Ovary (tissue), 9 donors: ENCODE measurements around the gene IDH2. TPM values are rescaled to one million over a fixed set of nuclear protein-coding genes. Genes with fewer than 3 reads are reported as not detected.

Experiments used
- DNase-seq, 5 donors: peaks; one replicate each; pipeline ENCODE4 v3.0.0-alpha.2; 2019 to 2020
- H3K27ac ChIP-seq, 2 donors: fragments of 200-600 bp; one replicate each; pipeline versions ENCODE4 v1.5.1 to v1.8.0; 2019 to 2022
- H3K27me3 ChIP-seq: fragments of 200-600 bp; one replicate; pipeline ENCODE4 v1.8.0; 2022
- H3K36me3 ChIP-seq: fragments of 200-600 bp; sonication (generic); one replicate; pipeline ENCODE4 v1.5.1; 2019
- H3K4me1 ChIP-seq: one replicate; pipeline ENCODE4 v1.8.1; 2013; ENCODE audit warnings: mild to moderate bottlenecking, moderate library complexity; ENCODE audit not compliant: insufficient read depth
- H3K4me3 ChIP-seq: fragments of 200-600 bp; sonication (generic); one replicate; pipeline ENCODE4 v1.5.1; 2017
- H3K9me3 ChIP-seq, 2 donors: fragments of 200-600 bp in 1 of 2; sonication (generic) in 1 of 2; one replicate each; pipeline versions ENCODE4 v1.5.1 to v1.8.1; 2013 to 2019; ENCODE audit warnings: mild to moderate bottlenecking in 1 of 2, moderate library complexity in 1 of 2
- CTCF ChIP-seq, 3 donors: fragments of 450-650 bp in 2 of 3; fragments of 200-600 bp in 1 of 3; IDR thresholded peaks; one replicate each; pipeline versions ENCODE4 v1.5.1 to v1.8.0; 2016 to 2022; ENCODE audit warnings: antibody characterized with exemption in 3 of 3, mild to moderate bottlenecking in 1 of 3
- EP300 ChIP-seq: sonication (generic); formaldehyde crosslinking; IDR thresholded peaks from one replicate; pipeline ENCODE4 v1.6.1; 2017; ENCODE audit warnings: antibody characterized with exemption
- POLR2A ChIP-seq: fragments of 450-650 bp; IDR thresholded peaks from one replicate; pipeline ENCODE4 v1.6.1; 2017; ENCODE audit warnings: antibody characterized with exemption, mild to moderate bottlenecking, moderate library complexity
- WGBS, 3 donors: extraction: QIAGEN DNeasy Blood & Tissue Kit in 1 of 3; methylation state at CpG; one replicate each; pipeline versions ENCODE4 v1.1.5 to v1.1.7; 2013 to 2017; 5-methylcytosine and 5-hydroxymethylcytosine counted together
- intact Hi-C, 4 donors: fragments of 100-400 bp; cut with DNase I; formaldehyde crosslinking; loops; one replicate each; pipeline versions ENCODE4 v1.11.0 to v1.15.1; 2022 to 2023
- polyA plus RNA-seq, 2 donors: library from polyadenylated mRNA; stranded (reverse); fragments of 200-250 nt in 1 of 2; fragments of 350-450 nt in 1 of 2; fragmentation: Illumina TruSeq in 1 of 2; extraction: RNeasy Lipid Tissue Mini Kit (QIAGEN cat#74804) in 1 of 2; gene quantifications; one replicate each; pipeline ENCODE4 v1.2.3, GENCODE V29; 2013 to 2014
- total RNA-seq, 7 donors: library from RNA; depleted of rRNA in 2 of 7; stranded (reverse); fragments of >200 nt in 2 of 7; fragmentation: NEBNext Ultra II Directional in 3 of 7; extraction: Animal tissue kit (Norgen Biotek cat#: 25700) in 3 of 7; gene quantifications; one replicate each; pipeline versions ENCODE4 v1.1.0 to v1.2.4, GENCODE V29; 2016 to 2023
- donor health status: DM: no; HTN: no; CAD: no; lungs with moderate emphysema.
- donor health status: DM: no; HTN: no; CAD: no.
- donor health status: Bipolar disorder and iron deficiency.
- donor health status: DM: yes; HTN: yes; CAD: no.
- donor health status: DM: no; HTN: no; CAD: no.
- donor health status: DM: yes; HTN: yes; CAD: no.

Gene IDH2
- total and polyA plus RNA-seq, 9 donors, result 13.7 to 44.6 (median 25.4) TPM

- intact Hi-C loops, result no loop called here
- Histone ChIP-seq H3K4me3 (no peak overlapping the region), H3K9me3 (no peaks in the 10 kb centered on the region), H3K27ac (no peak overlapping the region), H3K36me3 (no peaks in the 10 kb centered on the region), H3K4me1 (peaks cover 22% of the 10 kb centered on the region), H3K27me3 (no peaks in the 10 kb centered on the region)
- no peak for TF ChIP-seq POLR2A
- no peak for TF ChIP-seq EP300
- no peak for TF ChIP-seq CTCF (IDR thresholded peaks at IDR 0.05)
- 72 to 78% (median 76%) methylated on average over 14 of the region's 14 CpGs for WGBS, 3 donors
- DNase-seq, result no peak
Observed at GRCh38 chr15:90037961-90038631, 64.2 kb downstream of the IDH2 start.

GRCh38 chr15:90037511-90037860 lies 64.8 kb downstream of the IDH2 start:
- Histone ChIP-seq H3K36me3 (no peaks in the 10 kb centered on the region), H3K9me3 (no peaks in the 10 kb centered on the region), H3K4me3 (no peak overlapping the region), H3K27ac (no peak overlapping the region), H3K4me1 (peaks cover 22% of the 10 kb centered on the region), H3K27me3 (no peaks in the 10 kb centered on the region)
- WGBS, 3 donors, result 61 to 65% (median 62%) methylated on average over 5 of the region's 5 CpGs
- intact Hi-C loops, result no loop called here
- no peak for TF ChIP-seq EP300
- no peak for DNase-seq

GRCh38 chr15:90036806-90037510 lies 65.3 kb downstream of the IDH2 start:
- intact Hi-C loops, result no loop called here
- no peak overlapping the region for H3K4me3 ChIP-seq
- peaks cover 22% of the 10 kb centered on the region for H3K4me1 ChIP-seq
- no peaks in the 10 kb centered on the region for H3K9me3 ChIP-seq
- H3K27ac ChIP-seq, result no peak overlapping the region
- no peaks in the 10 kb centered on the region for H3K27me3 ChIP-seq
- no peak for DNase-seq
- no peaks in the 10 kb centered on the region for H3K36me3 ChIP-seq
- no peak for TF ChIP-seq CTCF (IDR thresholded peaks at IDR 0.05)
- no peak for TF ChIP-seq EP300
- no peak for TF ChIP-seq POLR2A
- WGBS, 3 donors, result 71 to 74% (median 72%) methylated on average over 11 of the region's 11 CpGs

GRCh38 chr15:90036343-90036742 lies 65.9 kb downstream of the IDH2 start:
- peaks cover 25% of the 10 kb centered on the region for H3K4me1 ChIP-seq
- intact Hi-C loops, result no loop called here
- no peaks in the 10 kb centered on the region for H3K27me3 ChIP-seq
- no peak for DNase-seq
- H3K27ac ChIP-seq, result no peak overlapping the region
- H3K4me3 ChIP-seq, result no peak overlapping the region
- 84 to 87% (median 84%) methylated on average over 9 of the region's 9 CpGs for WGBS, 3 donors
- TF ChIP-seq EP300 (no peak), CTCF (IDR thresholded peaks at IDR 0.05) (no peak), POLR2A (no peak)
- H3K9me3 ChIP-seq, result no peaks in the 10 kb centered on the region
- H3K36me3 ChIP-seq, result no peaks in the 10 kb centered on the region

- no peak for DNase-seq
- Histone ChIP-seq H3K27ac (no peak overlapping the region), H3K4me3 (no peak overlapping the region), H3K36me3 (no peaks in the 10 kb centered on the region), H3K9me3 (no peaks in the 10 kb centered on the region), H3K4me1 (peaks cover 26% of the 10 kb centered on the region), H3K27me3 (no peaks in the 10 kb centered on the region)
- intact Hi-C loops, result no loop called here
- TF ChIP-seq CTCF (IDR thresholded peaks at IDR 0.05) (no peak), EP300 (no peak), POLR2A (no peak)
- WGBS, 3 donors, result 79 to 89% (median 85%) methylated on average over 10 of the region's 10 CpGs
Observed at GRCh38 chr15:90035840-90036230, 66.4 kb downstream of the IDH2 start.
